Pons (tissue), 1 donor: Measurements from ENCODE around the gene ANKRD34B.

Source experiments
- DNase-seq: peaks from one replicate; pipeline ENCODE4 v3.0.0-alpha.2; 2016; ENCODE audit warnings: low spot score

Gene ANKRD34B

DNA sequence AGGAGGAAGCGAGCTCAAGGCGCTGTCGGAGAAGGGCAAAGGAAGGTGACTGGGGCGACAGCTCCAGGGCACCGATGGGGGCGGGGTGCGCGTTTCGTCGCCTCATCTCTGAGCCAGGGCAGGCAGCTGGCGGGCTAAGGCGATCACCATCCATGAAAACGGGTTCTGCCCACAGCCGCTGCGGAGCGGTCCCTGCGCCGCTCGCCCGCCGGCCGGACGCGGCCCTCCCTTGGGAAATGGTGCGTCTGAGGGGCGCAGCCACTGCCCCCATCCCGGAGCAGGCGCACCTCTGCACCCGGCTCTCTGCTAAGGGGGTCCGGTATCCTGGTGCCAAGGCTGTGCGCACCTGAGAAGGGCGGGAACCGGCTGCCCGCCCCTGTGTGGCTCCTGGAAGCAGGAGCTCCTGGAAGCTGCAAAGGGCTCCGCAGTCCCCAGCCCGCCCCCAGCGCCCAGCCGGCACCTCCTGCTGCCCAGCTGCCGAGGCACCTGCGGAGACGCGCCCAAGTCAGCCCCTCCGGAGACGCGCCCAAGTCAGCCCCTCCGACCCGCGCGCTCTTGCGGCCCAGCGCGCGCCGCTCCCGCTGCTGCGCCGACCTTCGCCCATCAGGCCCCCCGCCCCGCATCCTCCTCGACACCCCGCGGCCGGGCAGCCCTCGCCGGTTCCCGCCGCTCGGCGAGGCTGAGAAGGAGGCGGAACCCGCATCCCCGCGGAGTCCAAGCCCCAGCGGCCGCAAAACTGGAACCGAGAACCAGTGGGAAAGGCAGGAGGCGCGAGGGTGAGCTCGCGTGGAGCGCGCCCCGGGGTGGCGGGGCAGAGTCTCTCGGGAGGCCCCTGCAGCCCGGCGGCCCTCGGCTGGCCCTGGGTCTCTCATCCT, 757 bp downstream of the ANKRD34B start:
- no peak for DNase-seq

DNA sequence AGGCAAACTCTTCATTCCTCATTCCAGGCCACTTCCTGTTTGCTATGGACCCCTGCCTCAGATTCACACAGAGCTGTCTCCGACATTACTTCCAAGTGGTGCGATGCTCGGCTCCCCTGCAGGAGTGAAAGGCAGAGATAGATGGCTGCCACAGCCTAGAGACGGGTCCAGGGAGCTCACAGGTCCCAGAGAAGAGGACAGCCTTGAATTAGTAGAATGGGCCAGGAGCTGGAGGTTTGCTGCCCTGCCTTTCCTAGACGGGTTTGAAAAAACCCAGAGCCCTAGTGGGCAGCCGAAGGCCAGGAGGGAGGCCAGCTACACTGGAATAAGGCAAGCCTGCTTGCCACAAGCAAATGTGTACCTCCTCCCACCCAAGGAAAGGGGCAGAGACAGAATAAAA, 1.8 kb downstream of the ANKRD34B start:
- DNase-seq = no peak

DNA sequence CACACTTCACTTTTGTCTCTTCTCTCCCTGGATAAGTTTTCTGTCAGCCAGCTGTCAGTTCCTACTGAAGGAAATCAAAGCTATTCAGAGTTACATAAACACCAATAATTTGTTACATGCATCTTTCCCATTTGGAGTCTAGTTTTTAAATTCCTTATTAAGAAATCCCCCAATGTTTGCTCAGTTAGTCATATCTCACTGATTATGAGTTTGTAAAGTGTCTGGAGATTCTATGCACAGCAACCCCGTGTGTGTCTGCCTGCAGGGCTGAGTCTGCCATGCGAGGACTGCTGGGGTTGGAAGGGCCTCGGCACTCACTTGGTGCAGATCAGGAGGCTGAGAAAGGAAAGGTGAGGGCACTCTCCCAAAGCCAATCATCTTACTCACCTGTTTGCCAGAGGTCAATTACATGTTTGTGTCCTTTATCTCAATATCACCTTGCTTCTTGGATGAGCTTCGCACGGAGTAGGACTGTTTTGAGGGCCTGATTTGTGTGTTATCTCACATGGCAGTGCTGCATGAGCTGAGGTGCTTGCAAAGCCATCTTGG, 3.3 kb downstream of the ANKRD34B start:
- no peak for DNase-seq

DNA sequence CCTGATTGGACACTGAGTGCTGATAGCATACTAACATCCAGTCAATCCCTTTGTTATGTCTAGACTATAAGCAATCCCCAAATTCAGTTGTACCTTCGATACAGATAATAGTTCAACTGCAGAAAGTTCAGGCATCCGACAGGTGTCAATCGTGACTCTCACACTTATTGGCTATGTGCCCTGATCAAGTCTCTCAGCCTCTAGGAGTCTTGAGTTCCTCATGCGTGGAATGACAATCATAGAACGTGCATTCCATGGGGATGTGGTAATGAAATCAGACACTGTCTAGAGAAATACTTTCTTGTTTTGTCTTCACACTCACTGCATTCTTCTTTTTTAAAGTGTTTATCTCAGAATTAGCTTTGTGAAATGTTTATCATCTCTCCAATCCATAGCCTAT, 4.8 kb downstream of the ANKRD34B start:
- no peak for DNase-seq

DNA sequence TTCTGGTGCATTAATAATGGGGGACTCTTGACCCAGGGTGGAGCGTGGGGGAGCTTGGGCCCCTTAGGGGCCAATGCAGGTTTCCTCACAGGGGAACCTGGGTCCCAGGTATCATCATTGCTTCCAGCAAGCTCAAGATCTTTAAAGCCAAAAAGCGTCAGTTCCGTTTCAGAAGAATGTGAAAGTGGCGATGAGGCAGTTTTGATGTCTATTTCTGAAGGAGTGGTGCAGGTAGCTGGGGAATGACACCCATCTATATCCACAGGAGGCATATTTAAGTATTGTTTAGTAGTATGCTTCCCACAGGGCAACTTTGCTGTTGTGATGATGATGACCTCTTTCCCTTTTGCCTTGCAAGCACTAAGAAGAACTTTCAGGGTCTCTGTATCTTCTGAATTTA, 10.8 kb downstream of the ANKRD34B start:
- no peak for DNase-seq

DNA sequence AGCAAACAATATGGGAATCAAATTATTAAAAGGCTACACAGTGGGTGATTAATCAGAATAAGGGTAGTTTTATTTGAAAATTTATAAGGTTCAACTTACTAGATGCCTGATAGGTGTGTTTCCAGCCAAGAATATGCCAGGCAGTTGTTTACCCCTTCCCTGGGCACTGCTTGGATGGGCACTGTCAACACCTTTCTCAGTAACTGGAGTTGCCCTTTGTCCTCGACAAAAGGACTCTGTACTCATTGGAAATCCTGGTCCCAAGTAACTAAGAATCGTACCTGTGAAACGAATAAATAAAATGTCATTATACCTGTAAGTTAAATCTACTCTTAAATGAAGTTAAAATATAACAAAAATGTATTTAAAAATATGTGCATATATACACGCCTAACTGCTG, 15.0 kb downstream of the ANKRD34B start:
- DNase-seq = no peak

- no peak for DNase-seq
Observed at GRCh38 chr5:80554646-80555045, 15.4 kb downstream of the ANKRD34B start.

DNA sequence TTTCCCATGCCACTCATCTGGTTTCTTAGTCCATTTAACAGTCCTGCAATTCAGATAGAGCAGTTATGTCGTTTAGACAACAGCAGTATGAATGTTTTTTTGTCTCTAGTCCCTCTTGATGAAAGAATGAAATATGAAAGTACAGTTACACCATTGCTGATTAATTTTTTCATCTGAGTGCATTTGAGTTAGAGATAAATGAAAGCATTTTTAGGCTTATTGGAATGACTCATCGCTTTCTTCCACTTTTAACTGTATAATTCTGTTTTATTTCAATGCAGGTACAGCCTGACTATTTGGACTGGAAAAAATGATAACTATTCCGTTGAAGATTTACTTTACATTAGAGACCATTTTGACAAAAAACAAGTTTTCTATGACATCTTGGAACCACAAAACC, 28.7 kb downstream of the ANKRD34B start:
- no peak for DNase-seq

DNA sequence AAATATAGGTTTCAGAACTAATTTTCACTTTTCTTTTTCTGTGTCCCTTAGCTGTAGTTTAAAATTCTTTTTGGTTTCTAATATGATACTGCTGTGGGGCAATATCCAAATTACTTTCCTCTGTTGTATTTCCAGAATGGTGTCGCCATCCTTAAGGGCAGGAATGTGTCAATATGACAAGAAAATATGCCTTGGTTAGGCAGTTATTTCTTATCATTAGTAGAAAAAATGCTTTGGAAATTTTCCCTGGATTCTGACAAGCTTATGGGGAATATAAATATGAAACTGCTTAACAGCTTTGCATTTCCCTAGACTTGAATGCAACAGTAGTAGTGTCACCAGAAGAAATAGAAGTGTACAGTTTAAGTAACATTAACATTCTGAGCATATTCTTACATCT, 29.4 kb downstream of the ANKRD34B start:
- DNase-seq = no peak

DNA sequence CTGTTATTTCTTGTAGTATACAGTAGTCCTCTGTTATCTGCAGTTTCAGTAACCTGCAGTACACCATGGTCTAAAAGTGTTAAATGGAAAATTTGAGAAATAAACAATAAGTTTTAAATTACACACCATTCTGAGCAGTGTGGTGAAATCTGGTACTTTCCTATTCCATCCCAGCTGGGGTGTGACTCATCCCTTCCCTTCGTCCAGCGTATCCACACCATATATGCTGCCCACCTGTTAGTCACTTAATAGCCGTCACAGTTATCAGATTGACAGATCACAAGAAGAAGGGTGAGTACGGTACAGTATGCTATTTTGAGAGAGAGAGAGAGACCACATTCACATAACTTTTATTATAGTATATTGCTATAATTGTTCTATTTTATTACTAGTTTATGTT, 53.3 kb downstream of the ANKRD34B start:
- no peak for DNase-seq

- DNase-seq = no peak
Observed at GRCh38 chr5:80509362-80509761, 60.7 kb downstream of the ANKRD34B start.

DNA sequence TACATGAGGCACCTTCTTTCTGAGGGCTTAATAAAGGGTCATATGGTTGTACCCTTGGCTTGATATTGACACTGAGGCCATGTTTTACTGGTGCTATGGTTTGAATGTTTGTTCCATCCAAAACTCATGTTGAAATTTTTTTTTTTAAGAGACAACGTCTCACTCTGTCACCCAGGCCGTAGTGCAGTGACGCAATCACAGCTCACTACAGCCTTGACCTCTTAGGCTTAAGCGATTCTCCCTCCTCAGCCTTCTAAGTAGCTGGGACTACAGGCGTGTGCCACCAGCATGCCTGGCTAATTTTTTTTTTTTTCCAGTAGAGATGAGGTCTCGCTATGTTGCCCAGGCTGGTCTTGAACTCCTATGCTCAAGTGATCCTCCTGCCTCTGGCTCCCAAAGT, 61.2 kb downstream of the ANKRD34B start:
- no peak for DNase-seq

GRCh38 chr5:80507663-80508062, 62.4 kb downstream of the ANKRD34B start:
- DNase-seq = no peak
